ENCODE results near the gene IRF2.
A peak's percentile ranks its signal among the peaks of the same experiment; 100 is the strongest.

Gene IRF2

DNA sequence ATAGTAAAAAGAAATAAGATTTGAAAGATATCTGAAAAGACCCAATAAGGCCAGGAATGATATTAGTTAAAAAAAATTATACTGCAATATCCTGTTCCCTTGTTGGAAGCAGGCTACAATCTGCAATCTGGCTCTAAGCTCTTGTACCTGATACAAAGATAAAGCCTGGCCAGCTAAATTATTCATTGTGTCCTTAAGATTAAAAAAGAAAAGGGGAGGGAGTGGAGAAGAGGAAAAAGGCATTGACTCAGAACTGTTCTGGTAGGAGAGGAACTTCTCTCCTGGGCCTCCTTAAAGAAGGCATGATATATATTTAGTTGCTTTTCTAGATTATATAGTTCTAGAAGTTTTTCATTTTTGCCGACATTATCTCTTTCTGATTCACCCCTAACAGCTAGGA lies 46.7 kb downstream of the IRF2 start:
- no peak for DNase-seq

DNA sequence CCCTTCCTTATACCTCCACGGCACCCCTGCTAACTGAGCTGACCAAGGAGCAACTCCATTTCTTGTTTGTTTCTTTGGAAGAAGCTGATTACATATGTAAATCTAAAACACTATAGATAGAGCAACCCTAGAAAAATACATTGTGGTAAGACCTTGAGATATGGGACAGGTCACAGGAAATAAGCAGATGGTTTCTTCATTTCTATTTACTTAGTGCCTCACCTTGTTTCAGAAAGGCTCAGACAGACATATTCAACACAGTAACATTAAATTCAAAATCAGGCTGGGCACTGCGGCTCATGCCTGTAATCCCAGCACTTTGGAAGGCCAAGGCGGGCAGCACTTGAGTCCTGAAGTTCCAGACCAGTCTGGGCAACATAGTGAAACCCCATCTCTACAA lies 47.3 kb downstream of the IRF2 start:
- no peak for DNase-seq

DNA sequence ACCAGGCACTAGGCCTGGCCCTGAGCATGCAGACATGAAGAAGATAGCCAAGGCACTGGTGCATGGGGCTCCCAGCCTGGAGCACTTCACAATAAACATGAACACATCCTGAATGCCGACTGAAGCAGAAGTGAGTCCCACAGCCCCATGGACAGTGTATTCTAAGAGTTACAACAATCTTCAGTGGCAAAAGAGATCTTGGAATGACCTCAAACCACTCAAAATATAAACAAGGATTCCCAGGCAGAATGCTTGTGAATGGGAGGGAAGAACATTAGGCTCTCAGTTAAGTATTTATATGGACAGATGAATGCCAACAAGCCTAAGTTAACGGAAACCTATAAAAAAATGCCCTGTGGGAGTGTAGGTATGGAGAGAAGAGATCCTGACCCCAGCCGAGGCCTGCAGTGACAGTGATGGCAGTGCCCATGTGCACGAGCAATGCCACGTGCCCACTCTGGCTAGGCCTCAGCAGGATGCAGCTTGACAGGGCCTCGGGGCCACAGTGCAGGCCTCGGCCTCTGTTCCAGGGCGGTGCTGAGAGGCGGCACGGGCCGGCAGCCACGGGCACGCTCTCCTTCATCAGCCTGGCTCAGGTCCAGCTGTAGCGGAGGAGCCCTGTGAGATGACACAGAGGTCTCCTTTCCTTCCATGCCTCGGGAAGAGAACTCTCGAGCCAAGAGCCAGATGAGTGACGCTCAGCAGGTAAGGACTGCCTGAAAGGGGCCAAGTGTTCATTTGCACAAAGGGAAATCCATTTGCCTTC lies 49.2 kb downstream of the IRF2 start:
- no peak for DNase-seq

DNA sequence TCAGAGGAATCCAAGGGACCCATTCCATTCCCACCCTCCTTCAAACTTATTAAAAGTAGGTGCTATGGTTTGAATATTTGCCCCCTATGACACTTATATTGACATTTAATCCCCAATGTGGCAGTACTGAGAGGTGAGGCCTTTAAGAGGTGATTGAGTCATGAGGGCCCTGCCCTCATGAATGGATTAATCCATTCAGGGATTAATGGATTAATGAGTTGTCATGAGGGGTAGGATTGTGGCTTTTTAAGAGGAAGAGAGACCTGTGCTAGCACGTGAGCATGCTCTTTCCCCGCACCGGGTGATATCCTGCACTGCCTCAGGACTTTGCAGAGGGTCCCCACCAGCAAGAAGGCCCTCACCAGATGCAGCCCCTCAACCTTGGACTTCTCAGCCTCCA lies 50.1 kb downstream of the IRF2 start:
- no peak for DNase-seq

DNA sequence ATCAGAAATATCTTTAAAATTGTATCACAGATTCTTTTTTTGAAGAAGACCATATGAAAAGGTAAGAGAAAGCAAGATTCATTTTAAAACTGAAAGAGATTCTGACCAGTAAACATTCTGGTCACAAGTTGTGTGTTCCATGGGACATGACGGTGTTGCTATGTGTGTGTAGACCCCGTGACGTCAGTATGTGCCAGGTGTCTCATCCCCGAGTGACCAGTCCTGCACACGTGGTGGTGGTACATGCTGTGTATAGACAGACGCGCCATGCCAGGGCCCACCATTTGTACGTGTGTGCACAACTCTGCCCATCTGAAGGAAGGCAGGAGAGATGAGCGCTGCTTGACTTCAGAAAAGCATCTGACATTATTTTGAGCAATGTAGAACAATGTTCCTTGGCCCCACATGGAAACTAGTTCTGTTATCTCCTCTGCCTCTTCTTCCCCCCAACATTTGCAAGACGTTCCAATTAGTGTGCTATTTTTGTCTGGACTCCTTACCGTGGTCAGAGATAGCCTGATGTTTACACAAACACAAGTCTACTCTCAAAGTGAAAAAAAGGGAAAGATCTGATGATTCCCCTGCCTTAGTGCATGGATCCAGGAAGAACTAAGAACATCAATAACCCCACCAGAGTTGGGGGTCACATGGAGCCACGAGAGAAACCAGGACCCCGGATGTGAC lies 51.2 kb downstream of the IRF2 start:
- DNase-seq, result no peak

DNA sequence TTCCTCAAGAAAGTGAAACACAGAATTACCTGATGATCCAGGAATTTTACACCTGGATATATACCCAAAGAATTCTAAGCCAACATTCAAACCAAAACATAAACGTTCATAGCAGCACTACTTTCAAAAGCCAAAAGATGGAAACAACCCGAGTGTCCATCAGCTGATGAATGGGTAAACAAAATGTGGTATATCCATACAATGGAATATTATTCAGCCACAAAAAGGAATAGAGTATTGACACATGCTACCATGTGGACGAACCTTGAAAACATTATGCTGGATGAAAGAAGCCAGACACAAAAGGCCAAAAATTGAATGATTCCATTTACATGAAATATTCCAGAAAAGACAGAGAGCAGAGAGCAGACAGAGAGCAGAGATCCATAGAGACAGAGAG lies 52.0 kb downstream of the IRF2 start:
- DNase-seq, result no peak

DNA sequence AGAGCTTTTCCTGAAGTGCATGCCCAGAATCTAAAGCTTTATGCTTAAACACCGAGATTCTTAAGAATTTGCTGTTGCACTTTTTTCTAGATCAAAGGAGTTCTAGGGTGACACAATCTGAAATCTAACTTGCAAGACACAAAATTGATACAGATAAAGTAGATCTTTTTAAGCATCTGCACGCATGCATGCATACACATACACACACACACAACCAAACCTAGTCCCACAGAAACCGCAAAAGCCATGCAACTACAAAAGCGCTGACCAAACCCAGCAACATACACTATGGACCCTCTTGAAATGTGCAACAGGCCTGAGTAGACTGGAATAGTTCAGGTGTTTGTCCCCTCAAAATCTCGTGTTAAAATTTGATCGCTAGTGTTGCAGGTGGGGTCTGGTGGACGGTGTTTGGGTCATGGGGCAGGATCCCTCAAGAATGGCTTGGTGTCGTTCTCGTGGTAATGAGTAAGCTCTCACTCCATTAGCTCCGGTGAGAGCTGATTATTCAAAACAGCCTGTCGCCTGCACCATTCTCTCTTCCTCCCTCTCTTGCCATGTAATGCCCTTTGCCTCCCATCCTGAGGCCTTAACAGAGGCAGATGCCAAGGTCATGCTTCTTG lies 52.7 kb downstream of the IRF2 start:
- DNase-seq, result no peak

DNA sequence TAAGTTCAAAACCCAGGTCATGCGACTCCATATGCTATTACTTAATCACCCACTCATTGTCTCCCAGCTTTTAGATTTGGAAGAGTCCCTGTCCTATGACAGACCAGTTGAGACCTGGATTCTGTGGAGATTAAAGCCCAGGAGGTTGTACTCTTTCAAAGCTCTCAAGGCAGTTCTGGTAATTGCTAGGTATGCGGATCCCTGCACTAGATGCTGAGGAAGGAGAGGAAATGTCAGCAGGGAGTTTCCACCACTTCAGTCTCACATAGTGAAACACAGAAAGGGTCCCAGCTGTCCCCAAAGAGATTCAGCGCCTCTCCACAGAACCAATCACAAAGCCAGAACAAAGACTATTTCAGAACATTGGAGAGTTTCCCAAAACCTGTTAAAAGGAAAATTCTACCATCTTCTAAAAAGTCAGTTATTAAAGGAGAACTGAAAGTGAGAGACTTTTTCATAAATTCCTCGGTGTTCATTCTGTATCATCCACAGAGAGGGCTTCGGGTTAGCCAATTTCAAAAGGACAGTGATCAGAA lies 53.4 kb downstream of the IRF2 start:
- no peak for DNase-seq

DNA sequence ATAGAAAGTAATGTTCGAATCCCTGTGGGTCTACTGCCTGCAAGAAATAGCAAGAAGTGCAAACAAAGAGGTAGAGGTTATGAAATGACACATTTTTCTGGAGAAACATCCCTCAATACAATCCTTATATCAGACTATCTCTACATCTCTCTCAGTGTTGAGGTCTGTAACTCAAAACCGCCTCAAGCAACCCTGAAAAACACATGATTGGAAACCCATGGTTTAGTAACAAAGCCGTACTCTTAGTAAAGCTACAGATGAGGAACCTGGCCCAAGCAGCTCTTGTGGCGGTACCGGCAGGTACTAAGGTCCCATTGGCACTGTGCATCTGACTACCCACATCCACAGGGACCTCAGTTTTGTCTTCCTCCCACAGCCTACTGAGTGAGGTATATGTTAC lies 53.9 kb downstream of the IRF2 start:
- no peak for DNase-seq

DNA sequence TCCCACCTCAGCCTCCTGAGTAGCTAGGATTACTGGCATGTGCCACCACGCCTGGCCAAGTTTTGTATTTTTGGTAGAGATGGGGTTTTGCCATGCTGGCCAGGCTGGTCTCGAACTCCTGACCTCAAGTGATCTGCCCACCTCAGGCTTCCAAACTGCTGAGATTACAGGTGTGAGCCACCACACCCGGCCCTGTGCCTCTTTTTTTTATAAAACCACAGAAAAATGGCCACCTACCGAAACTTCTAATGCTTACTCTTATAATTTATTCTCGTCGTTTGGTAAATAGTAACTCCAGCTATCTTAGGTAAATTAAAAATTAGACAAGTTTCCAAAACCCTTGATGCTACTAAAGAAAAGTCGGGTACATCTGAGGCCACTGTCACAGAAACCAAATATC lies 54.4 kb downstream of the IRF2 start:
- DNase-seq, result no peak

DNA sequence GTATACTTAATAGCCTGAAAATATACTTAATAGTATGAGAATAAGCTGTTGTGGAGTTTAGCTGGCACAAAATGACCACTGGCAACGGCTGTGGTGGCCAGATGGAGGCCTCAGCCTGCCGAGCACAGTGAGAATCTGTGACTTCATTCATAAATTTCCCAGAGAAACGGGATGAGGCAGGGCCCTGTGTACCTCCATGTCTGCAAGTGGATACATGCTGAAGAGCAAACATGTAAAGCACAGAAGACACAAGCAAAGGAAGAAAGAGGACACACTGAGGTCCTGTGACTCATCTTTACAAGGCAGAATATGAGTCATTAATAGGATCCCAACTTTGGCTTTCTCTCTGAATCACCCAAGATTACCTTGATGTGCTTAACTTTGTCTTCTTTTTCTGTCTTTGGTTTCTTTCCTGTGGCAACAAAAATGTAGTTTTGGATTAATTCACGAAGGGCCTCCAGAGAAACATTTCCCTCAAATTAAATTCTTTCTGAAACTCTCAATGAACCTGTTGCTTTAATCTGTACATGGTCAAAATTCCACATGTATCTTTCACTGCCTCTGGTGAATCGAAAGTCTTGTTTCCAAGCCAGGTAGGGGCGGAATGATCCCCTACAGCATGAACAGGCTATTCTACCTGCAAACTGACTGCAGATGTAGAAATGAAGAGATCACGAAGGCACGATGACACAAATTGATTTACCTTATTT lies 56.4 kb downstream of the IRF2 start:
- no peak for DNase-seq

DNA sequence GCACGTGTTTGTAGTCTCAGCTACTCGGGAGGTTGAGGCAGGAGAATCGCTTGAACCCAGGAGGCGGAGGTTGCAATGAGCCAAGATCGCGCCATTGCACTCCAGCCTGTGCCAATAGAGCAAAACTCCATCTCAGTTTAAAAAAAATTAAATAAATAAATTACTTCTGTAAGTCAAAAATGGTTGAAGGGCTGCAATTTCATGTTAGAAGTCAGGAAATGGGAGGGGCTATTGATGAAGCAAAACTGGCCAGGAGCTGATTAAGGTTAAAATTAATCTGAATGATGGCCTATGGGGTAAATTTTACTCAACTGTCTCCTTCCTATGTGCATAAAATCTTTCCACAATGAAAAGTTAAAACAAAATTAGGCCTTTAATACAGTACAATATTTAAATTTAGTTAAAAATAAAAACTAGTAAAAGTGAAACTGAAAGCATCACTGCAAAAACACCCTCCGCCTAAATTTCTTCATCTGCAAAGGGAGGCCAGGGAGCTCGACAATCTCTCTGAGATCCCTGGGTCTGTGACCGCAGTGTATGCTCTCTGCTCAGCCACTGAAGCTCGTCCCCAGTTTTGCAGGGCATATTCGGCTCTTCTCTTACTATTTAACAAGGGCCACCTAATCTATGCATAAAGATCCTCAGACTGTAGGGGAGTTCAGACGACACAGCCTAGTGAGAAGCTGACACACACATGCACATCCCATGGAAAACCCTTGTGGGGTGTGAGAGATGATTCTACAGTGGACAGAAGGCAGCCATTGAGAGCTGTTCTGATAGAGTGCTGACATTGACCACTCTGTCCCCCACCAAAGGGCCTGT lies 57.2 kb downstream of the IRF2 start:
- DNase-seq, result peak; percentile 49

DNA sequence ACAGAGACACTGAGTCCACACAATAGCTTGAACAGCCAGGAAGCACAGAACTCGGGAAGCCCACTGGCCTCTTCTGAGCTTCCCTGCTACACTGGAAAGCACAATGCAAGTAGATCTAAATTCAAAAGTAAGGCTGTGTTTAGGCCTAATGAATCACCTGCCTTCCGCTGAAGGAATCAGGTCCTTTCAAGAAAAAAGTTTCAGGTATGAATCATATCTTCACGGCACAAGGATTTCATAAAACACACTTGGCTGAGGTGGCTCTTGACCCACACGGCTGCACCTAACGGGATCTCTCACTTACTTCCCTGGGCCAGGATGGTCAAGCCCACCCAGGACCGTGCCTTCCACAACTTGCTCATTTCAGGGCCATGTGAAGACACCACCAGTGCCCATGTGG lies 59.3 kb downstream of the IRF2 start:
- no peak for DNase-seq

DNA sequence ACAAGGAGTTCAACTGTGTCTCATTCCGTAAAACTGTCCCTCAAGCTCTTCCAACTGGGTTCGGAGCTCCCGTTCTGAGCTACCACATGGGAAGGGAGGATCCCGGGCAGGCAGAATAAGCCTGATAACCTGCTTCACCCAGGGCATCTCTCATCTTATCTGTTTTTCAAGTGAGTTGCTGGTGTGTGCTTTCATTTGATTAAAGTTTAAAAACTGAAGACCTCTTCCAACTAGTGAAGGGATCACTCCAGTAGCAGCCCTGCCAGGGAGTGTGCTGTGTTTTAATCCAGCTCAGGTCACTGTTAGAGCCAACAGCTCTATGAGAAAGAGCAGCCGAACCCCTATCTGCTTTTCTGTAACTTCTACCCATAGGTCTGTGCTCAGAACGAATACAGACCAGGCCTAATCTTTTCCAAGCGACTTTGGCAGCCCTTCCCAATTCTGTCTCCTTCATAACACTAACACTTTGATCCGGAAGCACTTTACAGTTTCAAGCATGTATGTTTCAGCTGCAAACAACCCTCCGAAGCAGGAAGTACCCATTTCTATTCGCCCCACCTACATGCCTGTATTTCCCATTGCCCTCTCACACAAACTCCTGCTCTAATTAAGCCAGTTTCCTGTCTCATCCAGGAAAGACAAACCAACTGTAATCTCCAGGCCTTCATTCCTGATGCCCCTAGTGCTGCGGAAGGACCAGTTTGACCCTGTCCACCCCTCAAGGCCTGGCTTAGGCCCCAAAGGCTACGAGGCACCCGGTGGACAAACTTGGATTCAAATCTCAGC lies 60.9 kb downstream of the IRF2 start:
- no peak for DNase-seq

DNA sequence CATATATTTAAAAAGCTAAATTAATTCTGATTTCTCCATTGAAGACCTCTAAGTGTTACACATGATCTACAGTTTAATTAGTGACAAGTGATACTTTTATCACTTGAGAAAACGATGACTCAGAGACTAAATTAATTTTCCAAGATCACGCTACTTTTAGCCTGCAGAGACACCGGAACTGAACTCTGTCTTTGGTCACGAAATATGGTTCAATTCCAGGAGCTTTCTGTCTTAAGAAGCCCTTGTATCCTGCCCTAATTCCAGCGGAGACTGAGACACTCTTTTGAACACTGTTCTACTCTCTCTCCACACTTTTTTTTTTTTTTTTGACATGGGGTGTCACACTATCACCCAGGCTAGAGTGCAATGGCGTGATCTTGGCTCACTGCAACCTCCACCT lies 63.6 kb downstream of the IRF2 start:
- DNase-seq, result no peak

DNA sequence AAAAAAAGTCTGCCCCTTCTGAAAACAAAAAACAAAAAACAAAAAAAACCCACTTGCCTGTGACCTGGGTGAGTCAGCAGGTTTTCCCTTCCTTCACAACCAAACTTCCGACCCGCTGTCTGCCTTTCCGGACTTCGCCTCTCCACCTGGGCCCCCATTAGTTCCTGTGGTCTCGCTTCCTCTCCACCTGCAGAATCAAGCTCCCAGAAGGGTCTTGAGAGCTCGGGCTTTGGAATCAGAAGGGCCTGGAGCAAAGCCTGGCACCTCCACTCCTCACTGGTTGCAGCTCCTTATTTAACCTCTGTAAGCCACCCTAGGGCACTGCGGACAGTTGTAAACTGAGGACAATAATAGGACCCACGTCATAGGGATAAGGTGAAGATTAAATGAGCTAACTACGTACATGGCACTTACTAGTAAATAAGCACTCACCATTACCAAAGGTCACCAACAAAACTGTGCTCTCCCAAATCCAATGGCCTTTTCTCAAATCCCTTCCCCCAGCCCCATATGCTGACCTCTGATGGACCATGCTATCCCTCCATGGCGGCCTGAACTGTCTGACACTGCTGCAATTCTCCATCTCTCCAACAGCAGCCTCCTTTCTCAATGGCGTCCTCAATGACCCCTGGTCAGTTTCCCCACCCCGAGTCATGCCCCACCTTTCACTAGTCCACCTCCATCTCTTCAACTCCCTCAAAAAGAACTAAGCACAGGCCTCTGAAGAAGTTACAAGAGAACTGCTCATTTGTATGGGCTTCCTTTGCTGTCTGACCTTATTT lies 64.2 kb downstream of the IRF2 start:
- no peak for DNase-seq

DNA sequence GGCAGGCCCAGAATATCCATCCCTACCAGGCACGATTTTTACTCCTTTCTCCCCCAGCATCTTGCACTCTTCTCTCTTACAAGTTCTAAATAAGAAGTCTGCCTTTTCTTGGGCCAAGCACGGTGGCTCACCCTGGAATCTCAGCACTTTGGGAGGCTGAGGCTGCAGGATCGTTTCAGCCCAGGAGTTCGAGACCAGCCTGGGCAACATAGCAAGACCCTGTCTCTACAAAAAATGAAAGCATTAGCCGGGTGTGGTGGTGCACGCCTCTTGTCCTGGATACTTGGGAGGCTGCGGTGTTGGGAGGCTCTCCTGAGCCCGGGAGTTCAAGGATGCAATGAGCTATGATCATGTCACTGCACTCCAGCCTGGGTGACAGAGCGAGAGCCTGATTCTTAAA lies 64.8 kb downstream of the IRF2 start:
- DNase-seq, result no peak

DNA sequence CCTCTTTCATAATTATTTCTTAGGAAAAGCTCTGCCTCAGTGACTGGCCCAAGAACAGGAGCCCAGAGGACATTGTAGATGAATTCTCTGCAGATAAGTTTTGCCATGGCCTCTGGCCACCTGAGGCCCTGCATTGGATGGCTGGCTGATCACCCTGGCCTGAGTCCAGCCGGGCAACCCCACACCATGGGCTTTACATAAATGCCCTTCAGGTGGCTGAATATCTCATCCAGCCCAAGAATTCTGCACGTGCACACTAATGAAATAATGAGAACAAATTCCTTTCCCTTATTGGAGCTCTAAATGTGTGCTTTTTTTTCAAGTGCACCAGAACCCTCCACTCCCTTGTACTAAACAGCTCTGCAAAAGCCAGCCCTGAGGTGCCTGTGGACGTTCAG lies 65.7 kb downstream of the IRF2 start:
- no peak for DNase-seq

DNA sequence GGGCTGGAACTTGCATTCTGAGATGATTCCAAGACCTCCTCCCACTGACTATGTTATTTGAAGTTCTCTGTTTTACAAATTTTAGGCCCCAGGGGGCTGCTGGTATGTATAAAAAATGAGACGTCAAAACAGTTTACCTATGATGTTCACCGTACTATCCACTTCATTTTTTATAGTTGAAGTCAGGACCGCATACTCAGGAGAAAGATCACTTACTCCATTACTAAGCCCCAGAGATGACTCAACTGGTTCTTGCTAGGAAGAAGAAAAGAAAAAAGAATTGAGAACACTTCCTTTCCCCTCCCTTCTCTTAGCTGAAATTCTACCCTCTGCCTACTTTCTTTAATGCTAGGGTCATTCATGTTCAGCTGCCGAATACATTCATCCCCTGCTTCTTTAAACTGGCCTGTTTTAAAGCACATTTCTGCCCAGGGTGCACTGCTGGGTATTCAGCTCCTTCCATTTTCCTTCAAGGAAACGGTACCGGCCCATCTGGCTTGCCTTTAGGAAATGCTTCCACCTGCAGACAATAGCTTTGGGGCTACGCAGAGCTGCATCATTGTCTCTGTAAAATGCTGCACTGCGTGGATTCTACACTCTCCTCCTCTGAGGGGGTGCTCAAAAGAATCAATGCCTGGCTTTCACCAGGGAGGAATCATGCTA lies 66.2 kb downstream of the IRF2 start:
- DNase-seq, result no peak

DNA sequence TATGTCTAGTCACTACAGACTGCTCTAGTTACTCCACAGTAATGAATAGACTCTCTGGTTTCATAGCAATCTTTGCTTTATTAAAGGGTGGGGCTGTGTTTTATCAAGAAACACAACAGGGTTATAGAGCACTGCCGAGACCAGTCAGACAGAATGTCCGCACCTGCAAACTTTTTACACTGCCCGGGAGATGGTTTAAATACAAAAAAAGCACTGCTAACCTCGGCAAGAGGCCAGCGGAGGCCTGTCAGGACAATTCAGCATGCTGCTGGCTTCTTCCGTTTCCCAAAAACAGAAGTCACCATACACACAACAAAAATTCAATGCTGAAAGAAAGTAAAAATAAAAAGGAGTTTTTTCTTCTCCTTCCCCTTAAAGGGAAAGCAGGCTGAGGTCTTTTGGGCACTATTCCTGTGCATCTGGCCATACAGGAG lies 67.4 kb downstream of the IRF2 start:
- DNase-seq, result no peak
